Mucosa of stomach (tissue), 1 donor: ENCODE measurements around the gene FBXW7.

ENCODE experiments used
- H3K27me3 ChIP-seq: one replicate; pipeline ENCODE4 v1.7.0; 2013; ENCODE audit warnings: mild to moderate bottlenecking, low read length; ENCODE audit not compliant: control insufficient read depth, insufficient read depth
- H3K36me3 ChIP-seq: one replicate; pipeline ENCODE4 v1.7.0; 2013; ENCODE audit warnings: low read length; ENCODE audit not compliant: control insufficient read depth, insufficient read depth
- H3K4me1 ChIP-seq: one replicate; pipeline ENCODE4 v1.7.0; 2013; ENCODE audit warnings: mild to moderate bottlenecking, low read length; ENCODE audit not compliant: control insufficient read depth, insufficient read depth
- H3K4me3 ChIP-seq: one replicate; pipeline ENCODE4 v1.7.0; 2013; ENCODE audit warnings: low read length
- H3K9ac ChIP-seq: one replicate; pipeline ENCODE4 v1.7.0; 2013; ENCODE audit warnings: mild to moderate bottlenecking, low read length, moderate library complexity
- H3K9me3 ChIP-seq: one replicate; pipeline ENCODE4 v1.7.0; 2013; ENCODE audit warnings: mild to moderate bottlenecking, low read length, moderate library complexity; ENCODE audit not compliant: control insufficient read depth
- donor health status: Pancreatic carcinoma.

Gene FBXW7, protein sequence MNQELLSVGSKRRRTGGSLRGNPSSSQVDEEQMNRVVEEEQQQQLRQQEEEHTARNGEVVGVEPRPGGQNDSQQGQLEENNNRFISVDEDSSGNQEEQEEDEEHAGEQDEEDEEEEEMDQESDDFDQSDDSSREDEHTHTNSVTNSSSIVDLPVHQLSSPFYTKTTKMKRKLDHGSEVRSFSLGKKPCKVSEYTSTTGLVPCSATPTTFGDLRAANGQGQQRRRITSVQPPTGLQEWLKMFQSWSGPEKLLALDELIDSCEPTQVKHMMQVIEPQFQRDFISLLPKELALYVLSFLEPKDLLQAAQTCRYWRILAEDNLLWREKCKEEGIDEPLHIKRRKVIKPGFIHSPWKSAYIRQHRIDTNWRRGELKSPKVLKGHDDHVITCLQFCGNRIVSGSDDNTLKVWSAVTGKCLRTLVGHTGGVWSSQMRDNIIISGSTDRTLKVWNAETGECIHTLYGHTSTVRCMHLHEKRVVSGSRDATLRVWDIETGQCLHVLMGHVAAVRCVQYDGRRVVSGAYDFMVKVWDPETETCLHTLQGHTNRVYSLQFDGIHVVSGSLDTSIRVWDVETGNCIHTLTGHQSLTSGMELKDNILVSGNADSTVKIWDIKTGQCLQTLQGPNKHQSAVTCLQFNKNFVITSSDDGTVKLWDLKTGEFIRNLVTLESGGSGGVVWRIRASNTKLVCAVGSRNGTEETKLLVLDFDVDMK

DNA sequence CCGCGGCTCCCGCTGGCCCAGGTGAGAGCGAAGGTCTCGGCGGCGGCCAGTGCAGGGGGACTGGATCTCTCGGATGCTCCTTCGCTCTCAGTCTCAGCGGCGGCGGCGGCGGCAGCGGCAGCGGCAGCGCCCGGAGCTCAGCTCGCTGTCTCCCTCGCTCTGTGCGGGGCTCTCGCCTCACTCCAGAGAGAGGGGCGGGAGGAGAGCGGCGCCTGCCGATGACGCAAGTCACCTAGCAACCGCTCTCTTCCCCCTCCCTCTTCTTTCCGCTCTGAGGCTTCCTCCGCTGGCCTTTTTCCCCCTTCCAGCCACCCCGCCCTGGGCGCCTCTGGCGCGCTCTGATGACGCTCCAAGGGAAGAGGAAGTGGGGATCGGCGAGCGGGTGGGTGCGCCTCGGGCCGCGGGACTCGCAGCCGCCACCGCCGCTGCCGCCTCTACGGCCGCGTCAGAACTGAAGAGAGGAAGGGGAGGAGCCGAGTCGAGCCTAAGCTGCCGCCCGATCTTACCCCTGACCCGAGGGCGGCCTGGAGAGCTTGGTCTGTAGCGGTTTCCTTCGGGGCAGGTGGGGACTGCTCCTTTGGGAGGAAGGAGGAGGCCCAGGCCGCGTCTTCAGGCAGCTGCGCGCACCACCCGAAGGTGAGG, at the start of gene FBXW7:
TSS of gene FBXW7 (minus strand) at position 190 of the 642 bp plus-strand sequence. CDS start 124,289 bp downstream, outside the sequence.
- peak within 1 kb of the TSS; percentile 43 for H3K4me3 ChIP-seq
- peaks cover 8% of the 10 kb centered on the region for H3K4me1 ChIP-seq
- H3K36me3 ChIP-seq, result no peaks in the 10 kb centered on the region
- no peaks in the 10 kb centered on the region for H3K9me3 ChIP-seq
- peak within 1 kb of the TSS; percentile 72 for H3K9ac ChIP-seq
- H3K27me3 ChIP-seq, result no peaks in the 10 kb centered on the region

DNA sequence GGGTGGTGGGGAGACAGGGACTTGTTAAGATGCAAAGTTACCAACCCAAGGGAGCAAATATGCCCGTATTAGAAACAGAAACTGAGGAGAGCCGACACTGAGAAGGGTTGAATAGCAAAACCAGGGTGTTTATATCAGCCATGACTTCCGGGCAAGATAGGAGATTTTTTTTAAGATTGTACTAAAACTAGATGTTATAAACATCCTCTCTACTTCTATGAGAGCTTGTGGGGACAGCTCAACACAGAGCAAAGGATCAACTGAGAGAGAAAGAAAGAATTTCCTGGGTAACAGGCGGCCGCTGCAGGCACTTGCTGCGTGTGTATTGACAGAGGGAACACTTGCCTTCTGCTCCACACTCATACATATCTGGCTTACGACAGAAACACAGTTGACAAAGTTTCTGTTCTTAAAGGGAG, 49.1 kb upstream of the FBXW7 start:
- H3K4me3 ChIP-seq, result no peak overlapping the region

DNA sequence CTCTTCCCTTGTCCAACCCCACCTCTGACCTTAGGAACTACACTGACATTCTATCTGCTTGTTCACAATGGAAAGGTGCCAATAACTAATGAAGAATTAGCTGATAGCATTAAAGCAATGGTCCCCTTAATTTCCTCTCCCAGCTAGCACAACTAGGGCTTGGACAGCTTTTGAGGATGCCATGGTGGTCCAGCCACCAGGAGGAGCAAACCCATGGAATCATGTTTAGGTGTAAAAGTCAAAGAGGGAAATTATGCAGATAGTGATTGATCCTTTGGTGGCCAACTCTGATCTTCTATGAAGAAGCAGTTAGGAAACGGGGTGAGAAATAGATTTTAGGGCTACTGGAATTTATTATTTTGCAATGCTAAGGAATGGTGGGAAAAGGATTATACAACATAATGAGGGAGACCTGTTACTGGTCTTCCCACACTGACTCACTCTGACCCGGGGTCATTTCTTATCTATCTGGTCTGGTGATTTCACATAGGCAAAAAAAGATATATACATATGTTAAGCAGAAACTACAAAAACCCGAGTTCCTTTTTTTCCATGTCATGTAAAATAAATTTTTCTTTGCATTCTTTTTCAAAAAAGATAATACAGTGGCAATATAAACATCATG, 45.8 kb upstream of the FBXW7 start:
- Histone ChIP-seq H3K4me3 (no peak overlapping the region), H3K4me1 (peaks cover 6% of the 10 kb centered on the region), H3K9ac (no peak overlapping the region), H3K27me3 (no peaks in the 10 kb centered on the region), H3K9me3 (no peaks in the 10 kb centered on the region), H3K36me3 (no peaks in the 10 kb centered on the region)

More for the DNA sequence above, 49.1 kb upstream of the FBXW7 start:
- Histone ChIP-seq H3K9me3 (no peaks in the 10 kb centered on the region), H3K36me3 (no peaks in the 10 kb centered on the region), H3K9ac (no peak overlapping the region), H3K27me3 (no peaks in the 10 kb centered on the region), H3K4me1 (peaks cover 13% of the 10 kb centered on the region)

DNA sequence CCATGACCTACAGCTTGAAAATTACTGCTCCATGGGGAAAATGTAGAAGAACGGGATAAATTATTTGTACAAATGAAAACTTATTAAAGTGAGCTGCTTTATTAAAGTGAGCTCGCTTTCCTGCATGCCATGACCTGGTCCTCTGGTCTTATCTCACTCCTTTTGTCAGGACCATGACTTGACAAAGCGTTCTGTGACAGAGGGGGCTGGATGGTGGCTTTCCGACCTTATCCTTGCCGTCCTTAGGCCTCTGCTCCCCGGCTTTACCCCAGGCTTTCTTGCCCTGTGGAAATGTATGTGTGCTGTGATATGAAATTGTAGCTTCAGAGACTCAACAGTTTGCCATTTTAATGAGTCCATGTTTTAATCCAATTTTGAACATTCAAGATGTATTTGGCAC, 44.0 kb upstream of the FBXW7 start:
- no peak overlapping the region for H3K4me3 ChIP-seq
- no peaks in the 10 kb centered on the region for H3K36me3 ChIP-seq
- no peaks in the 10 kb centered on the region for H3K27me3 ChIP-seq
- no peaks in the 10 kb centered on the region for H3K4me1 ChIP-seq
- H3K9me3 ChIP-seq, result no peaks in the 10 kb centered on the region
- no peak overlapping the region for H3K9ac ChIP-seq

DNA sequence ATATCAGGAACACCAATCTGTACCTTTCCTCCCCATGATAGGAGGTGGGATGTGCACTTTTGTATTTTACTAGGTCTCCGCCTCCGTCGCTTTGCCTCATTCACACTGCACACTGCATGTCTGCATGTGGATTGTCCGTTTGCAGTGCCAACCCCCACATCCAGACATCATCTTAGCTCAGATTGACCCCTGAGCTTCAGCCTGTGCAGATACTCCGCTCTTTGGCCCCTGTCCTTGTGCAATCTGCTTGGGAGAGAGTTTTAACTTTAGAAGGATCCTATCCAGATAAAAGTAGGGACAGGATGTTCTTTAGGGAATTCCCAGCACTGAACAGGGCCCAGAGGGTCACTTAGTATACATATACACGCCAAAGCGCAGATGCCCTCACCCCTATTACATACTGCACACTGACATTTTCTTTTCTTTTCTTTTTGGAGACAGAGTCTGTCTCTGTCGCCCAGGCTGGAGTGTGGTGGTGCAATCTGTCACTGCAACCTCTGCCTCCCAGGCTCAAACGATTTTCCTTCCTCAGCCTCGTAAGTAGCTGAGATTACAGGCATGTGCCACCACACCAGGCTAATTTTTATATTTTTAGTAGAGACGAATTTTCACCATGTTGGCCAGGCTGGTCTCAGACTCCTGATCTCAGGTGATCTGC, 43.3 kb upstream of the FBXW7 start:
- Histone ChIP-seq H3K4me3 (no peak overlapping the region), H3K9me3 (no peaks in the 10 kb centered on the region), H3K27me3 (no peaks in the 10 kb centered on the region), H3K9ac (no peak overlapping the region), H3K36me3 (no peaks in the 10 kb centered on the region), H3K4me1 (no peaks in the 10 kb centered on the region)

DNA sequence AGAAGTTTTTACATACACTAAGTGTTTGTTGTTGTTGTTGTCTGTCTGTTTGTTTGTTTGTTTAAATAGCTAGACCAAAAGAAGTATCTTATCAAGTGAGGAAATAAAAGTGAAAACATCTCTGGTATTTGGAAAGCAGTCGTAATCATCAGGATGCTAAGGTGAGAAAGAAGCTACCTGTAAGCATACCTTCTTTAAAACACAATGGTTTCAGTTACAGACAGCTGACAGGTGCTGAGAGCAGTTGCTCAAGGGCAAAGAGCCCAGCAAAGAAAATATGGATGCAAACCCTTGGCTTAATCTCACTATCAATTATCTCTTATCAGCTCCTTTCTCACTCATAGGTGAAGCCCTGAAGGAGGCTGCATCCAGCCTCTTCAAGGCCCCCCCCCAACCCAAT, 42.8 kb upstream of the FBXW7 start:
- no peaks in the 10 kb centered on the region for H3K27me3 ChIP-seq
- no peaks in the 10 kb centered on the region for H3K9me3 ChIP-seq
- H3K36me3 ChIP-seq, result no peaks in the 10 kb centered on the region

DNA sequence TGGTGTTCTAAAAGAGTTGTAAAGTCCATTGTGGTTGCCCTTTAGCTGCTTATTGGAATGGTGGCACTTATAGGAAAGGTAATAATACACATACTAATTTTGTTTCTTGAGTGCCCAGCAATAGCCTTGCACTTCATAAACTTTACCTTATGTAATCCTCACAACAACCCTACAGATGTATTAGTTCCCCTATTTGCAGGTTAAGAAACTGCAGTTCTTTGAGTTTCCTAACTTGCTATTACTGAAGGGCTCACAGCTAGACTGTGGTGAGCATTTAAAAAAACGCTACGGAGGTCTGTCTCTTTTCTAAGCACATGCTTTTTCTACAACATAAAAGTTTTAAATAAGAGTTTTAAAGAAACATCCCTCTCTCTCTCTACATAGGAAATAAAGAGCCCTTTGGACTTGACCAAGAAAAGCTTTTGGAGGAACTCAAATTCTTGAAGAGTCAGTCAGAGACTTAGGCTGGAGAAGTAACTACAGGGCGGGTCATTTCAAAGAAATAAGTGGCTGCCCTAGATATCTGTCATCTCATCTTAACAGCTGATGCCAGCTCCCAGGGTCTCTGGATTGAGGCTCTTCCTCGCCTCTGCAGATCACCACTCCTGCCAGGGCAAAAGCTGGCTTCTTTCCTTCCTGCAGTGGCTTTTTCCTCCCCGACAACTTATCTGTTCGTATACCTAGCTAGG, 42.0 kb upstream of the FBXW7 start:
- H3K4me3 ChIP-seq, result no peak overlapping the region
- no peaks in the 10 kb centered on the region for H3K9me3 ChIP-seq
- H3K36me3 ChIP-seq, result no peaks in the 10 kb centered on the region
- no peak overlapping the region for H3K9ac ChIP-seq
- no peaks in the 10 kb centered on the region for H3K4me1 ChIP-seq
- H3K27me3 ChIP-seq, result no peaks in the 10 kb centered on the region

More for the DNA sequence above, 42.8 kb upstream of the FBXW7 start:
- Histone ChIP-seq H3K4me1 (no peaks in the 10 kb centered on the region), H3K9ac (no peak overlapping the region), H3K4me3 (no peak overlapping the region)

DNA sequence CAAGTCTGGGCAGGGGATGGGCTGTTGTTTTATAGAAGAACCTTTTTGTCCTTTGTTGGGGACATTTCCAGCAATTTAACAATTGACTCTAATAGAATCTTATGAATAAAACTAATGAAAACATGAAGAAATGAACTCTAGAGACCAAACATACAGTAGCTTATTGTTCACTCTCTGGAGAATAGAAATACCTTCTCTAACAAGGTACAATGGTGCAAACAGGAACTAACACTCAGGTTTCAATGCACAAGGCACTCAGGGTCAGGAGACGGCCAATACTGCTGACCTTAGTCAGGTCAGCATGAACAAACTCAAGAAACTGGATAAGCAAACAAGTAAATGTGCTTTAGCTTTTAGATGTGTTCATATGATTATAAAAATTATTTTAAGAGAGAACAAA, 39.6 kb upstream of the FBXW7 start:
- no peak overlapping the region for H3K4me3 ChIP-seq
- H3K36me3 ChIP-seq, result no peaks in the 10 kb centered on the region
- no peaks in the 10 kb centered on the region for H3K4me1 ChIP-seq
- H3K27me3 ChIP-seq, result no peaks in the 10 kb centered on the region
- no peak overlapping the region for H3K9ac ChIP-seq
- H3K9me3 ChIP-seq, result no peaks in the 10 kb centered on the region

DNA sequence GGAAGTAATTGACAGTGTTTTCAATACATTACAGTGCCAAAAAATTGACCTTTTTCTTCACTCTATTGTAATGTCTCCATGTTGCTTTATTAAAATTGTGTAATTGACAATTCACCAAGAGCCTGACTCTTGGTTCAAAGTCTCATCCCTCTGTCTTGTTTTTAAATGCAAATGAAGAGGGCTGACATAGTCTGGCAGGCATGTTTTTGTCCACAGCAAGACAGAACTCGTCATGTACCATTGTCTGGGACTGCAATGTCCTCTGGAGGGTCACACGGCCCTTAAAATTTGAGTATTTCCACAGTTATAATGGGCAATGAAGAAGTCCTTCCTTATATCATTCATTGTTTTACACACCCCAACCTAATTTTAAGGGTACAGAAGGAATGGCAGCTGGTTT, 38.0 kb upstream of the FBXW7 start:
- H3K36me3 ChIP-seq, result no peaks in the 10 kb centered on the region
- no peaks in the 10 kb centered on the region for H3K9me3 ChIP-seq
- H3K4me1 ChIP-seq, result no peaks in the 10 kb centered on the region
- H3K27me3 ChIP-seq, result no peaks in the 10 kb centered on the region
- H3K4me3 ChIP-seq, result no peak overlapping the region
- no peak overlapping the region for H3K9ac ChIP-seq

DNA sequence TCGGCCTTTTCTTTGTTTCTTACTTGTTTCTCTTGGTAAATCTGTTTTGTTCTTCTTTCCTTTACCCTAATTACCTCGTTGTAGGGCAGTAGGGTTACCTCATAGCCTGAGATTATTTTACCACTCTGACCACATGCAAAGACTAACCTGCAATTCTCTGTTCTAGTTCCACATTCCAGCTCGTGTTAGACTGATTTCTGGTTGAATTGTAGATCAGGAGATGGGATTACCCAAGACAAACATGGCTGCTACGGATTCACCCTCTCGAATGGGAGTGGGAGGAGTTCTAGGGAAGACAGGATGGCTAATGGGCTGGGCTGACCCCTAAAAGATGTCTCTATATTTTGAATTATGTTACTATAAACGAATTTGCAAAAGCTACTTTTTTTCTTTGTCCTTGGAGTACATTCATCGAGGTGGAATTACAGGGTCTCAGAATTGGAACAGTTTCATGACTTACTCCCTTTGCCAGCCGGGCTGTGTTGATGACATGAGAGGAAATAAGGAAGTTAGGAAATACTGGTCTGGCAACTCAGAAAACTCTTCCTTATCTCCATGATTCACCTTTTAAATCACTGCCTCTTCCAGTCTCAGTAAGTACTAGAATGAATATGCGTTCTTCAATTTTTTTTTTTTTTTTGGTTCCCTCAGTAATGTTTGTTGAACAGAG, 36.7 kb upstream of the FBXW7 start:
- no peaks in the 10 kb centered on the region for H3K27me3 ChIP-seq
- H3K9ac ChIP-seq, result no peak overlapping the region
- no peaks in the 10 kb centered on the region for H3K4me1 ChIP-seq
- no peaks in the 10 kb centered on the region for H3K36me3 ChIP-seq
- no peaks in the 10 kb centered on the region for H3K9me3 ChIP-seq
- H3K4me3 ChIP-seq, result no peak overlapping the region

DNA sequence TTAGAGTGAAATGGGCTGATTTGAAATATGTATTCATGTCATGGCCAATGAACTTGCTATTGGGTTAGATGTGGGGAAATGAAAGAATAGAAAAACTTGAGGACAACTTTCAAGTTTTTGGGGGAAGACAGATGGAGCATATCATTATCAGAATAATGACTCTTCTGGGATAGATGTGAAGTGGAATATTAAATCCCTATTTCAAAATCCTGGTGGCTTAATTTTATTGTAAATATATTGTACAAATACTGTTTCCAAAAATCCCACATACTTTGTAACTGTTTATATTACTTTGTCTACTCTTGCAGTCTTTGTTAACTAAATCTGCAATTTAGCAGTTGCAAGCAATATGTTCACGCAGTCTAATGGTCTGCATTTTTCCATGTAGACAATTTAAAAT, 35.9 kb upstream of the FBXW7 start:
- no peak overlapping the region for H3K9ac ChIP-seq
- no peak overlapping the region for H3K4me3 ChIP-seq
- no peaks in the 10 kb centered on the region for H3K4me1 ChIP-seq
- no peaks in the 10 kb centered on the region for H3K9me3 ChIP-seq
- H3K36me3 ChIP-seq, result no peaks in the 10 kb centered on the region
- no peaks in the 10 kb centered on the region for H3K27me3 ChIP-seq
